Heart left ventricle (tissue), 16 donors: ENCODE results near the gene MFNG. TPM values are rescaled to one million over a fixed set of nuclear protein-coding genes. Genes with fewer than 3 reads are reported as not detected.
A peak's percentile ranks its signal among the peaks of the same experiment; 100 is the strongest.

ENCODE experiments used
- ATAC-seq, 4 donors: fragments of 200-7000 bp; cut with Tn5 transposase; one replicate each; pipeline ENCODE4 v1.9.1; 2020 to 2022; ENCODE audit warnings: moderate library complexity in 4 of 4, mild to moderate bottlenecking in 3 of 4, moderate number of reproducible peaks in 1 of 4
- DNase-seq, 5 donors: peaks; one replicate each; pipeline ENCODE4 v3.0.0-alpha.2; 2020
- H3K27ac ChIP-seq, 12 donors: fragments of 200-600 bp; sonication (generic) in 4 of 12; one replicate each; pipeline versions ENCODE4 v1.5.0 to v1.8.0; 2016 to 2022; ENCODE audit warnings: mild to moderate bottlenecking in 2 of 12
- H3K27me3 ChIP-seq, 9 donors: fragments of 200-600 bp; sonication (generic) in 2 of 9; one replicate each; pipeline versions ENCODE4 v1.5.1 to v1.8.0; 2016 to 2022; ENCODE audit warnings: mild to moderate bottlenecking in 3 of 9
- H3K36me3 ChIP-seq, 9 donors: fragments of 200-600 bp; sonication (generic) in 2 of 9; one replicate each; pipeline versions ENCODE4 v1.5.0 to v1.8.0; 2018 to 2022; ENCODE audit warnings: mild to moderate bottlenecking in 2 of 9
- H3K4me1 ChIP-seq, 12 donors: fragments of 200-600 bp; sonication (generic) in 4 of 12; one replicate each; pipeline versions ENCODE4 v1.5.0 to v1.8.0; 2016 to 2022; ENCODE audit warnings: mild to moderate bottlenecking in 3 of 12
- H3K4me3 ChIP-seq, 12 donors: fragments of 200-600 bp; sonication (generic) in 4 of 12; one replicate each; pipeline versions ENCODE4 v1.5.0 to v1.8.0; 2017 to 2022; ENCODE audit warnings: mild to moderate bottlenecking in 9 of 12, moderate library complexity in 4 of 12
- H3K9me3 ChIP-seq, 12 donors: fragments of 200-600 bp; sonication (generic) in 4 of 12; one replicate each; pipeline versions ENCODE4 v1.5.0 to v1.8.0; 2016 to 2022; ENCODE audit warnings: mild to moderate bottlenecking in 1 of 12
- CTCF ChIP-seq, 12 donors: fragments of 200-600 bp; sonication (generic) in 4 of 12; IDR thresholded peaks; one replicate each; pipeline versions ENCODE4 v1.5.0 to v1.8.0; 2018 to 2022; ENCODE audit warnings: antibody characterized with exemption in 12 of 12, mild to moderate bottlenecking in 5 of 12
- POLR2A ChIP-seq, 2 donors: fragments of 450-650 bp; IDR thresholded peaks; one replicate each; pipeline ENCODE4 v1.6.1; 2017; ENCODE audit warnings: antibody characterized with exemption in 2 of 2, mild to moderate bottlenecking in 2 of 2, moderate library complexity in 2 of 2
- WGBS, 4 donors: extraction: QIAGEN DNeasy Blood & Tissue Kit in 2 of 4; methylation state at CpG; one replicate each; pipeline versions ENCODE4 v1.1.5 to v1.1.7; 2013 to 2018; 5-methylcytosine and 5-hydroxymethylcytosine counted together
- intact Hi-C, 10 donors: fragments of 100-400 bp; cut with DNase I; formaldehyde crosslinking; loops; one replicate each; pipeline versions ENCODE4 v1.11.1 to v1.14.2; 2022
- polyA plus RNA-seq, 2 donors: library from polyadenylated mRNA; stranded (reverse); fragments of 200-250 nt; gene quantifications; one replicate each; pipeline ENCODE4 v1.2.3, GENCODE V29; 2013
- total RNA-seq, 9 donors: library from RNA; depleted of rRNA in 2 of 9; stranded (reverse); fragments of >200 nt in 2 of 9; fragmentation: NEBNext Ultra II Directional in 3 of 9; extraction: Animal tissue kit (Norgen Biotek cat#: 25700) in 3 of 9; gene quantifications; one replicate each; pipeline versions ENCODE4 v1.1.0 to v1.2.4, GENCODE V29; 2016 to 2023
- donor health status: ischemic (EF 13 %, LVEDD 7.1; RV severe dilation, severe dysfunction).
- donor health status: healthy with polysubstance abuse.
- donor health status: DM: no; HTN: yes; CAD: no.
- donor health status: DM: no; HTN: no; CAD: no.
- donor health status: ischemic (EF 25% LVEDD 6.9; RV normal size, moderate dysfunction).
- donor health status: ischemic (EF 25% LVEDD 5.7; RV mildly dilated, moderate dysfunction).
- donor health status: healthy.
- donor health status: DM: yes; HTN: yes; CAD: no.
- donor health status: ischemic (EF 35%, LVEDD 5.7; RV mildly dilated, moderate dysfunction).
- donor health status: nonischemic (EF 11% LVEDD 7.7; RV severe dilation, severe dysfunction).
- donor health status: DM: yes; HTN: yes; CAD: no.
- donor health status: PGD.
- donor health status: ischemic (EF 29% LVEDD 5.4; RV normal size, mild dysfunction).
- donor health status: nonischemic (EF 23%, LVEDD 6.1; RV moderate dilation, normal function).

The MFNG gene
- total and polyA plus RNA-seq, 11 donors, result 5.8 to 25.6 (median 9.6) TPM

DNA sequence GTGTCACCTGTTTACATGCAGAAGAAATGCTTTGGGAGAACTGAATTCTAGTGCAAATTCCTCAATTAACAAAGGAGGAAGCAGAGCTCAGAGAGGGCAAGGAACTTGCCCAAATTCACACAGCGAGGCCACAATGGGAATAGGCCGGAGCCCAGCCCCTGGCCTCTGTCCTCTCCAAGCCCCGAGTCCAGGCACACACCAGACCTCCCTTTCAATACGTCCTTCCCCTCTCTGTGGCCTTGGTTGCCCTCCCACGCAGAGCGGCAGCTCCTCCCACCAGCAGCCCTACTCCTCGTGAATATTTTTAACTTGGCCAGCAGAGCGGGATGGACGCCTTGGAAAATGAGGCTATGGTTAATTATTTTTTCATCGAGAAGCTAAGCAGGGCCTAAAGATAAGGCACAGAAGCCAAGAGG, 34.6 kb upstream of the MFNG start:
- ATAC-seq (peak in 3 of 4 donors; percentile 26 to 71 (median 44)), DNase-seq (no peak)
- Histone ChIP-seq H3K4me3 (no peak overlapping the region), H3K36me3 (peaks cover 0 to 9% (median 0%) of the 10 kb centered on the region in 9 donors), H3K9me3 (peaks cover 0 to 4% (median 0%) of the 10 kb centered on the region in 12 donors), H3K27ac (peak overlapping the region in 4 of 12 donors; percentile 4 to 55 (median 17)), H3K27me3 (peaks cover 0 to 32% (median 16%) of the 10 kb centered on the region in 9 donors), H3K4me1 (peaks cover 0 to 26% (median 17%) of the 10 kb centered on the region in 12 donors)
- WGBS, 4 donors, result 23 to 37% (median 25%) methylated on average over 10 of the region's 10 CpGs
- TF ChIP-seq CTCF (IDR thresholded peaks at IDR 0.05), result no peak
- TF ChIP-seq POLR2A (IDR thresholded peaks at IDR 0.05), result no peak
- intact Hi-C loops, result no loop called here

- Histone ChIP-seq H3K4me1 (peaks cover 0 to 22% (median 16%) of the 10 kb centered on the region in 12 donors), H3K4me3 (peak within 1 kb of the TSS; percentile 42 to 93 (median 66)), H3K36me3 (peaks cover 0 to 15% (median 4%) of the 10 kb centered on the region in 9 donors), H3K27ac (peak within 1 kb of the TSS; percentile 60 to 91 (median 86)), H3K27me3 (peaks cover 0 to 32% (median 16%) of the 10 kb centered on the region in 9 donors), H3K9me3 (peaks cover 0 to 4% (median 0%) of the 10 kb centered on the region in 12 donors)
- whole genome bisulfite sequencing, 4 donors, result 4 to 19% (median 6%) methylated on average over 13 to 99 of the region's 99 CpGs
- TF ChIP-seq POLR2A (IDR thresholded peaks at IDR 0.05) (peak in 1 of 2 donors; percentile 14), CTCF (IDR thresholded peaks at IDR 0.05) (no peak)
- intact Hi-C loops, result loop anchor here in 1 of 10 donors (5.0 kb wide), 1 partner anchor 37 kb away; no protein-coding TSS in a partner anchor
- DNase-seq (peak in 3 of 5 donors; percentile 50 to 76 (median 71)), ATAC-seq (peak; percentile 21 to 70 (median 65))
Measured at GRCh38 chr22:37519268-37520195, 33.3 kb upstream of the MFNG start, which contains the start of gene CARD10. Gene CARD10, minus strand, starts transcription at chr22:37519415. Its CDS starts 215 bp downstream, at chr22:37519200.

GRCh38 chr22:37518509-37519267, 32.5 kb upstream of the MFNG start:
- intact Hi-C loops, result loop anchor here in 2 of 10 donors (1.0 to 5.0 kb wide), 2 partner anchors 16 to 36 kb away; no protein-coding TSS in a partner anchor

More at GRCh38 chr22:37518509-37519267, 32.5 kb upstream of the MFNG start:
- ATAC-seq (peak in 3 of 4 donors; percentile 10 to 25 (median 13)), DNase-seq (peak in 1 of 5 donors; percentile 26)
- peak overlapping the region; percentile 60 to 91 (median 86) for H3K27ac ChIP-seq
- TF ChIP-seq CTCF (IDR thresholded peaks at IDR 0.05) (no peak), POLR2A (IDR thresholded peaks at IDR 0.05) (no peak)
- peaks cover 0 to 32% (median 14%) of the 10 kb centered on the region in 9 donors for H3K27me3 ChIP-seq
- 11 to 25% (median 14%) methylated on average over 32 to 63 of the region's 63 CpGs for WGBS, 4 donors
- H3K4me1 ChIP-seq, result peaks cover 0 to 22% (median 16%) of the 10 kb centered on the region in 12 donors
- H3K9me3 ChIP-seq, result peaks cover 0 to 4% (median 0%) of the 10 kb centered on the region in 12 donors
- peaks cover 0 to 17% (median 4%) of the 10 kb centered on the region in 9 donors for H3K36me3 ChIP-seq
- peak overlapping the region; percentile 42 to 93 (median 66) for H3K4me3 ChIP-seq
